OCI-LY1 (cell line): ENCODE measurements around the gene RRP8.

ENCODE experiments used
- CTCF ChIP-seq: fragments of 200-600 bp; sonication (generic), shearing (Covaris generic); IDR thresholded peaks from 2 replicates; pipeline ENCODE4 v1.5.1; 2017; ENCODE audit warnings: mild to moderate bottlenecking, antibody characterized with exemption, low read length, moderate library complexity, mixed read lengths
- EZH2 ChIP-seq: fragments of 200-600 bp; sonication (generic), shearing (Covaris generic); IDR thresholded peaks from 2 replicates; pipeline ENCODE4 v1.8.0; 2017; ENCODE audit warnings: borderline replicate concordance, mixed run types, mild to moderate bottlenecking, antibody characterized with exemption, low read length, moderate library complexity, mixed read lengths

GRCh38 chr11:6599449-6599848 lies 4.0 kb downstream of the RRP8 start:
- TF ChIP-seq EZH2 (no peak), CTCF (no peak)
